Panc1 (cell line): ENCODE results near the gene CIDEA. TPM values are rescaled to one million over a fixed set of nuclear protein-coding genes. Genes with fewer than 3 reads are reported as not detected.

ENCODE experiments used
- ATAC-seq: fragments of 200-7000 bp; cut with Tn5 transposase; 2 replicates; pipeline ENCODE4 v1.9.1; 2020; ENCODE audit warnings: mild to moderate bottlenecking, moderate library complexity
- BruUV-seq: library from RNA; stranded (reverse); fragments of 400-500 nt; replicated peaks from 2 replicates; lab custom pipeline; 2021; lab: Mats Ljungman, UMichigan
- CTCF ChIA-PET: fragments of 300-600 bp; sonication (Branson Sonifier 250); formaldehyde crosslinking; loops from one replicate; lab custom pipeline; 2022; ENCODE audit warnings: antibody characterized with exemption; lab: Charles Lee
- POLR2A ChIA-PET: fragments of 300-600 bp; sonication (Branson Sonifier 250); formaldehyde crosslinking; loops from one replicate; lab custom pipeline; 2022; ENCODE audit warnings: antibody characterized with exemption; lab: Charles Lee
- DNase-seq: peaks from one replicate; pipeline ENCODE4 v3.0.0-alpha.2; 2010; ENCODE audit warnings: low read depth, low spot score
- H3K27ac ChIP-seq: 2 replicates; pipeline ENCODE4 v1.5.1; 2011; ENCODE audit warnings: mild to moderate bottlenecking, low read length, inconsistent platforms
- H3K27me3 ChIP-seq: fragments of 200-500 bp; sonication (Bioruptor generic); 2 replicates; pipeline ENCODE4 v1.6.0; 2014; ENCODE audit warnings: low read length, inconsistent platforms; ENCODE audit not compliant: control insufficient read depth, insufficient read depth
- H3K36me3 ChIP-seq: fragments of 200-500 bp; sonication (Bioruptor generic); 2 replicates; pipeline ENCODE4 v1.5.1; 2014; ENCODE audit warnings: inconsistent platforms, mild to moderate bottlenecking, low read length, moderate library complexity; ENCODE audit not compliant: control insufficient read depth, insufficient read depth
- H3K4me1 ChIP-seq: 2 replicates; pipeline ENCODE4 v1.5.1; 2011; ENCODE audit warnings: inconsistent platforms, mild to moderate bottlenecking, low read length, moderate library complexity; ENCODE audit not compliant: control insufficient read depth, insufficient read depth
- H3K4me3 ChIP-seq, 2 experiments: 2 replicates each; pipeline ENCODE4 v1.5.1; 2011 to 2012; ENCODE audit warnings: low read depth in 2 of 2, low read length in 2 of 2, mild to moderate bottlenecking in 2 of 2, inconsistent platforms in 1 of 2, moderate library complexity in 1 of 2
- H3K9me3 ChIP-seq: fragments of 200-500 bp; sonication (Bioruptor generic); 2 replicates; pipeline ENCODE4 v1.5.1; 2014; ENCODE audit warnings: low read depth, mild to moderate bottlenecking, inconsistent platforms, low read length, moderate library complexity; ENCODE audit not compliant: control insufficient read depth, insufficient read depth
- CTCF ChIP-seq: fragments of 450-650 bp; IDR thresholded peaks from 2 replicates; pipeline ENCODE4 v1.5.1; 2017; ENCODE audit warnings: mild to moderate bottlenecking
- POLR2AphosphoS5 ChIP-seq: IDR thresholded peaks from 2 replicates; pipeline ENCODE4 v1.6.1; 2012; ENCODE audit warnings: mild to moderate bottlenecking, low read depth, low read length, moderate library complexity
- REST ChIP-seq, 2 experiments: IDR thresholded peaks; 2 replicates each; pipeline ENCODE4 v1.6.1; 2011 to 2012; ENCODE audit warnings: low read depth in 2 of 2, control low read depth in 1 of 2, low read length in 1 of 2, mild to moderate bottlenecking in 1 of 2, moderate library complexity in 1 of 2; ENCODE audit not compliant: insufficient read depth in 1 of 2
- SIN3A ChIP-seq: IDR thresholded peaks from 2 replicates; pipeline ENCODE4 v1.6.1; 2012; ENCODE audit warnings: low read depth, mild to moderate bottlenecking, low read length, moderate library complexity, borderline replicate concordance; ENCODE audit not compliant: insufficient read depth
- TCF7L2 ChIP-seq: IDR thresholded peaks from 2 replicates; pipeline ENCODE4 v1.6.1; 2011; ENCODE audit warnings: mild to moderate bottlenecking, low read depth, low read length, inconsistent platforms
- in situ Hi-C: cut with HindIII; loops from 2 replicates; pipeline ENCODE4 v1.10.0; 2016; ENCODE audit warnings: low sequenced_read_pairs, low pct_unique_long_range_greater_than_20kb
- intact Hi-C: fragments of 100-400 bp; cut with micrococcal nuclease; formaldehyde crosslinking; loops from one replicate; pipeline ENCODE4 v1.10.0; 2022; ENCODE audit not compliant: unreplicated experiment
- total RNA-seq: library from RNA; stranded (reverse); gene quantifications from one replicate; pipeline ENCODE4 v1.2.1, GENCODE V29; 2021; ENCODE audit not compliant: unreplicated experiment

CIDEA gene
- total RNA-seq, 1 experiment from 2014 or later, result not detected

- TF ChIP-seq TCF7L2, result no peak
- no peaks in the 10 kb centered on the region for H3K36me3 ChIP-seq
- POLR2A ChIA-PET, result no interaction called here
- no TSS peak for BruUV-seq
- in situ Hi-C loops, result no loop called here
- CTCF ChIA-PET, result no interaction called here
- H3K4me3 ChIP-seq, result no peak overlapping the region
- DNase-seq, result no peak
- no peaks in the 10 kb centered on the region for H3K4me1 ChIP-seq
- no peak overlapping the region for H3K27ac ChIP-seq
- intact Hi-C loops, result no loop called here
- 0 out of 2 replicates have a peak, but pooled peaks have one; percentile 11 for ATAC-seq
- no peaks in the 10 kb centered on the region for H3K27me3 ChIP-seq
- H3K9me3 ChIP-seq, result no peaks in the 10 kb centered on the region
These were observed 41.4 kb downstream of the CIDEA start for GRCh38 chr18:12295389-12296086.

GRCh38 chr18:12296087-12296403 is 41.9 kb downstream of the CIDEA start:
- in situ Hi-C loops (no loop called here), intact Hi-C loops (no loop called here)
- Histone ChIP-seq H3K4me3 (no peak overlapping the region), H3K9me3 (no peaks in the 10 kb centered on the region), H3K27ac (no peak overlapping the region), H3K36me3 (no peaks in the 10 kb centered on the region), H3K27me3 (no peaks in the 10 kb centered on the region), H3K4me1 (no peaks in the 10 kb centered on the region)
- ChIA-PET POLR2A (no interaction called here), CTCF (no interaction called here)
- BruUV-seq, result no TSS peak
- ATAC-seq (peak; percentile 25; the same call in 1 of the 2 replicates), DNase-seq (no peak)
- TF ChIP-seq SIN3A (no peak), POLR2AphosphoS5 (no peak), TCF7L2 (no peak), CTCF (no peak), REST (IDR thresholded peaks at IDR 0.05; ENCODE audit: insufficient read depth in 1 of 2, low read depth in 2 of 2, low read length in 1 of 2) (no peak)

- BruUV-seq, result no TSS peak
- in situ Hi-C loops, result no loop called here
- no peak overlapping the region for H3K4me3 ChIP-seq
- CTCF ChIA-PET, result no interaction called here
- H3K9me3 ChIP-seq, result no peaks in the 10 kb centered on the region
- no peak overlapping the region for H3K27ac ChIP-seq
- DNase-seq (no peak), ATAC-seq (0 out of 2 replicates have a peak, but pooled peaks have one; percentile 54)
- TF ChIP-seq TCF7L2 (no peak), REST (IDR thresholded peaks at IDR 0.05; ENCODE audit: insufficient read depth in 1 of 2, low read depth in 2 of 2, low read length in 1 of 2) (no peak), SIN3A (no peak), CTCF (no peak), POLR2AphosphoS5 (no peak)
- no peaks in the 10 kb centered on the region for H3K4me1 ChIP-seq
- intact Hi-C loops, result no loop called here
- no peaks in the 10 kb centered on the region for H3K36me3 ChIP-seq
- no peaks in the 10 kb centered on the region for H3K27me3 ChIP-seq
- POLR2A ChIA-PET, result no interaction called here
These were observed 42.3 kb downstream of the CIDEA start for GRCh38 chr18:12296457-12296856.
